Gastroesophageal sphincter (tissue), 3 donors: ENCODE measurements around the gene PLCH1.

ENCODE experiments used
- EP300 ChIP-seq: sonication (generic); formaldehyde crosslinking; IDR thresholded peaks from one replicate; pipeline ENCODE4 v1.6.1; 2017; ENCODE audit warnings: antibody characterized with exemption, mild to moderate bottlenecking
- POLR2A ChIP-seq, 2 donors: fragments of 450-650 bp; IDR thresholded peaks; one replicate each; pipeline ENCODE4 v1.6.1; 2017; ENCODE audit warnings: antibody characterized with exemption in 2 of 2, mild to moderate bottlenecking in 2 of 2, moderate library complexity in 1 of 2
- POLR2AphosphoS5 ChIP-seq: sonication (generic); formaldehyde crosslinking; IDR thresholded peaks from one replicate; pipeline ENCODE4 v1.6.1; 2017; ENCODE audit warnings: antibody characterized with exemption
- TF ChIP-seq, protein P1 (sequence below), 4 experiments: fragments of 200-600 bp in 2 of 4; fragments of 450-650 bp in 2 of 4; sonication (generic) in 1 of 4; IDR thresholded peaks; one replicate each; pipeline ENCODE4 v1.5.1; 2017 to 2019; ENCODE audit warnings: antibody characterized with exemption in 4 of 4, mild to moderate bottlenecking in 2 of 4, moderate library complexity in 2 of 4

DNA sequence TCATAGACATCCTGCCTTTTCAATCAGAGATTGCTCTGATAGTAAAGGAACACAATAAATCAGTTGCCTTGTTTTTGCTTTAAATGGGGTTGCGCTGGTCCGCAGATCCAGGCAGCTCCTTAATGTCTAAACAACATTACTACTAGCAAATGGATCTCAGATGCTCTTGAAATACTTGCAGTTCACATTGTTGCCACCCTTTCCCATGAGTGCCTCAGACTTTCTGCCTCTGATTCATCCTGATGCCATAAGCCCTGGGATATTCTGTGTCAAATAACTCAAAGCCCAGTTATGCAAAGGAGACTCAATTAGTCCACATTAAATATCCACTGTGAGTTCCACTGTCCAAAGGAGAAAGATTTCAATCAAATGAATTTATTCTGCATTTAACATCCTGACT is 196.7 kb downstream of the PLCH1 start:
- TF ChIP-seq, protein P1, sequence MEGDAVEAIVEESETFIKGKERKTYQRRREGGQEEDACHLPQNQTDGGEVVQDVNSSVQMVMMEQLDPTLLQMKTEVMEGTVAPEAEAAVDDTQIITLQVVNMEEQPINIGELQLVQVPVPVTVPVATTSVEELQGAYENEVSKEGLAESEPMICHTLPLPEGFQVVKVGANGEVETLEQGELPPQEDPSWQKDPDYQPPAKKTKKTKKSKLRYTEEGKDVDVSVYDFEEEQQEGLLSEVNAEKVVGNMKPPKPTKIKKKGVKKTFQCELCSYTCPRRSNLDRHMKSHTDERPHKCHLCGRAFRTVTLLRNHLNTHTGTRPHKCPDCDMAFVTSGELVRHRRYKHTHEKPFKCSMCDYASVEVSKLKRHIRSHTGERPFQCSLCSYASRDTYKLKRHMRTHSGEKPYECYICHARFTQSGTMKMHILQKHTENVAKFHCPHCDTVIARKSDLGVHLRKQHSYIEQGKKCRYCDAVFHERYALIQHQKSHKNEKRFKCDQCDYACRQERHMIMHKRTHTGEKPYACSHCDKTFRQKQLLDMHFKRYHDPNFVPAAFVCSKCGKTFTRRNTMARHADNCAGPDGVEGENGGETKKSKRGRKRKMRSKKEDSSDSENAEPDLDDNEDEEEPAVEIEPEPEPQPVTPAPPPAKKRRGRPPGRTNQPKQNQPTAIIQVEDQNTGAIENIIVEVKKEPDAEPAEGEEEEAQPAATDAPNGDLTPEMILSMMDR (IDR thresholded peaks at IDR 0.05): no peak
- TF ChIP-seq POLR2A (IDR thresholded peaks at IDR 0.05): no peak
- TF ChIP-seq POLR2AphosphoS5: no peak
- no peak for TF ChIP-seq EP300
